ENCODE results near the gene AGBL4. TPM values are rescaled to one million over a fixed set of nuclear protein-coding genes. Genes with fewer than 3 reads are reported as not detected.

AGBL4 gene
- total and polyA plus RNA-seq, 2 of the 13 experiments (the other 11 are each of a cell fraction or from before 2014, with no cell fraction given) = not detected

- TF ChIP-seq AFF4 (CRISPR knock-in tag; IDR thresholded peaks at IDR 0.05) (no peak), ZNF800 (CRISPR knock-in tag; IDR thresholded peaks at IDR 0.05) (no peak)
Measured at GRCh38 chr1:48931506-48932192, 1092.1 kb downstream of the AGBL4 start (continued).

GRCh38 chr1:48930011-48930410 is 1093.7 kb downstream of the AGBL4 start:
- Histone ChIP-seq H3K9me3 (ENCODE audit: low read length) (peaks cover 28% of the 10 kb centered on the region), H3K9ac (ENCODE audit: insufficient read depth, low read depth, low read length) (no peak overlapping the region), H3K4me3 (replicated peaks in 1 of 3; ENCODE audit: insufficient read depth in 1 of 3, low read depth in 2 of 3, low read length in 3 of 3) (no peak overlapping the region), H3K27ac (ENCODE audit: extremely low read length, insufficient read depth, low read length) (no peak overlapping the region), H3K79me2 (ENCODE audit: insufficient read depth, low read length) (no peaks in the 10 kb centered on the region), H4K20me1 (ENCODE audit: insufficient read depth, low read length) (no peaks in the 10 kb centered on the region), H3K4me1 (ENCODE audit: insufficient read depth, low read length) (no peaks in the 10 kb centered on the region), H3K36me3 (replicated peaks in 1 of 2; ENCODE audit: control insufficient read depth in 1 of 2, insufficient read depth in 2 of 2, low read length in 2 of 2) (no peaks in the 10 kb centered on the region), H2AFZ (ENCODE audit: low read length) (no peak overlapping the region), H3K4me2 (ENCODE audit: low read depth, low read length) (no peak overlapping the region), H3K27me3 (ENCODE audit: control insufficient read depth in 1 of 2, insufficient read depth in 2 of 2, low read length in 2 of 2) (no peaks in the 10 kb centered on the region)
- FAIRE-seq (no peak), ATAC-seq (no peak), DNase-seq (ENCODE audit: low spot score) (no peak)
- WGBS (ENCODE audit: low lambda C conversion rate) = 0% methylated on average over 4 of the region's 4 CpGs
- no TSS peak for BruUV-seq (replicated peaks)
- CTCF ChIA-PET (ENCODE audit: low intra/inter-chr PET ratio, low total read pairs) = no interaction called here
- POLR2A ChIA-PET = no interaction called here
- in situ Hi-C loops (cut with HindIII; ENCODE audit: extremely low pct_ligation_motif_present, low pct_unique_long_range_greater_than_20kb) (no loop called here), intact Hi-C loops (cut with micrococcal nuclease; ENCODE audit: unreplicated experiment) (no loop called here)
- TF ChIP-seq ZHX2 (IDR thresholded peaks at IDR 0.05; ENCODE audit: low read depth) (no peak), ZHX2 (CRISPR knock-in tag; IDR thresholded peaks at IDR 0.05; ENCODE audit: borderline replicate concordance) (no peak), ZNF317 (CRISPR knock-in tag; IDR thresholded peaks at IDR 0.05) (no peak), PCBP1 (IDR thresholded peaks at IDR 0.05; ENCODE audit: borderline replicate concordance, low read depth, low read length) (no peak), ZNF660 (CRISPR knock-in tag; IDR thresholded peaks at IDR 0.05; ENCODE audit: borderline replicate concordance, low read depth) (no peak), PREB (CRISPR knock-in tag; IDR thresholded peaks at IDR 0.05) (no peak)
